Activated CD4-positive, alpha-beta T cell treated with anti-CD3 and anti-CD28 coated beads, Interleukin-2, Interleukin-4, amounts not matched to agents 100 ng/mL and 50 ng/mL, durations not matched to agents 16 hours and 8 hours (primary cell): ENCODE results near the gene PTK6.
"Not testable (repeated sequence)": the region's sequence is repeated elsewhere in the genome, so short reads cannot be mapped to it uniquely, and the experiment has no call there.

Experiments used
- DNase-seq: peaks from one replicate; pipeline ENCODE4 v3.0.0-alpha.2; 2020; ENCODE audit warnings: low spot score

PTK6 gene

GRCh38 chr20:63493563-63494020 is 43.6 kb downstream of the PTK6 start:
- DNase-seq: no peak

- DNase-seq: no peak
Observed at GRCh38 chr20:63492982-63493381, 44.2 kb downstream of the PTK6 start.

GRCh38 chr20:63492518-63492917 is 44.7 kb downstream of the PTK6 start:
- no peak for DNase-seq

GRCh38 chr20:63491635-63492230 is 45.4 kb downstream of the PTK6 start:
- DNase-seq: no peak

GRCh38 chr20:63491078-63491477 is 46.1 kb downstream of the PTK6 start:
- DNase-seq: no peak

GRCh38 chr20:63490416-63490815 is 46.8 kb downstream of the PTK6 start:
- DNase-seq: no peak

GRCh38 chr20:63488315-63489251 is 48.6 kb downstream of the PTK6 start:
- DNase-seq: no peak

- no peak for DNase-seq
Observed at GRCh38 chr20:63487781-63488241, 49.4 kb downstream of the PTK6 start.

GRCh38 chr20:63487116-63487764 is 49.9 kb downstream of the PTK6 start:
- no peak for DNase-seq

- no peak for DNase-seq
Observed at GRCh38 chr20:63486300-63486855, 50.8 kb downstream of the PTK6 start.

- DNase-seq: no peak
Observed at GRCh38 chr20:63484651-63485403, 52.3 kb downstream of the PTK6 start.

- DNase-seq: no peak
Observed at GRCh38 chr20:63484236-63484635, 52.9 kb downstream of the PTK6 start.

GRCh38 chr20:63483834-63484233 is 53.3 kb downstream of the PTK6 start:
- DNase-seq: no peak

- DNase-seq: no peak
Observed at GRCh38 chr20:63482021-63482587, 55.1 kb downstream of the PTK6 start.

- no peak for DNase-seq
Observed at GRCh38 chr20:63481503-63481902, 55.7 kb downstream of the PTK6 start.

GRCh38 chr20:63479695-63480419 is 57.3 kb downstream of the PTK6 start:
- DNase-seq: not testable (repeated sequence)

GRCh38 chr20:63478346-63479302 is 58.6 kb downstream of the PTK6 start:
- no peak for DNase-seq
